Brain pericyte (primary cell): Measurements from ENCODE around the gene JAKMIP1.
"Not testable (repeated sequence)": the region's sequence is repeated elsewhere in the genome, so short reads cannot be mapped to it uniquely, and the experiment has no call there.

Experiments
- DNase-seq: peaks from one replicate; pipeline ENCODE4 v3.0.0-alpha.2; 2012; ENCODE audit warnings: low read depth, low spot score

Gene JAKMIP1

DNA sequence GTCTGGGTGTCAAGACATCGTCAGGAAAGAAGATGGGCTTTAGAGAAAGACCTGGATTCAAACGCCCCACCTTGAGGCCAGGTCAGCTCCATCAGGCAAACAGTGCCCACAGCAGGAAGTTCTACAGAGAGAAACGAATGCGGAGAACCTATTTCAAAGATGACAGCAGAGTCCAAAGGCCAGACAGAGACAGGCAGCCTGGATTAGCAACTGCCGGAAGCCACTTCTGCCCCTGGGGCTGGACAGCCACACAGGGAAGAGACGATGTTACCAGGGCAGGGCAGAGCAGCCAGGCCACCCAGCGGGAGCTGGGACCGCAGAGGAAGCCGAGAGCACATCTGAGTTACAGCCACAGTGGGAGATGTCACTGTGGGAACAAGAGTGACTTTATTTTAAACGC lies 183.3 kb downstream of the JAKMIP1 start:
- no peak for DNase-seq

DNA sequence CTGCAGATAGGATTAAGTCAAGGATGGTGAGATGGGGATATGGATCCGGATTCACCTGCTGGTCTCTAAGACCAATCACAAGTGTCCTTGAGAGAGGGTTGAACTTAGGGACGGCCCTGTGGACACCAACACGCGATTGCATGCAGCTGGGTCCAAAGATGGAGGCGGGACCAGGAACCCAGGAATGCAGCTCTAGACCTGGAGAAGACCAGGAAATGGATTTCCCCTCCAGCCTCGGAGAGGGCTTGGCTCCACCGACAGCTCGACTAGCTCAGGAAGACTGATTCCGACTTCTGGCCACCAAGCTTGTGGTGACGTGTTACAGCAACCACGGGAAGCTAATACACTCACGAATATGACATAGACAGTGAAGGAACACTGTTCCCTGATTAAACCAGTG lies 186.8 kb downstream of the JAKMIP1 start:
- no peak for DNase-seq

DNA sequence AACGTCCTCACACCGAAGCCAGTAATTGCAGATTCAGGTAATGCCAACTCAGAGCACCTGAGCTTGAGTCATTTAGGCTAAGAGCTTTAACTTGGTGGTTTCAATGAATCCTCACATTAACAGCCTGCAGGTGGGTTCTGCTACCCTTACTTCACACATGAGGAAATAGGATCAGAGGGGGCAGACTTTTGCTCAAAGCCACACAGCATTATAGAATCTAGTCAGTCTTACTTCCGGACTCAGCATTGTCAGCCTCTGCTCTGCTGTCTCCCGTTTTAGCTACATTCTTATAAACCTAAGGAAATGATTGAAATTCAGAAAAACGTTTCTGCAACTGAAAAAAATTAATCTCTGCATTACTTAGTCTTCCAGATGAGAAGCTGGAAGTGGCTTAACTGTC lies 188.1 kb downstream of the JAKMIP1 start:
- no peak for DNase-seq

DNA sequence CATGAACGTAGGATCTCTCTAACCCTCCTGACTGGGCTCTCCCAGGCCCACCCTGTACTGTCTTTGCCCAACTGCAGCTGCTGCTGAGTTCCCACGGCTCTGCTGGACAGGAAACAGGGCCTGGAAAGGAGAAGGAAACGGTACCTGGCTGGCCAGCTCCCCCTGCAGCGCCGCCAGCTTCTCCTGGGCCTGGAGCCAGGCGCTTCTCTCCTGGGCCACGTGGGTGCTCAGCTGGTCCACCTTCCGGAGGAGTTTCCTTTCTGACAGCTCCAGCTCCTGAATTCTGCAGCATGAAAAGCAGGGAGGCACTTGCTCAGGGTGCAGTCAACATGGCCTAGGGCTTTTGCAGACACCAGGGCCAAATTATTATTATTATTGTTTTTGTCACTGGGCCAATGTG lies 188.7 kb downstream of the JAKMIP1 start:
- no peak for DNase-seq

DNA sequence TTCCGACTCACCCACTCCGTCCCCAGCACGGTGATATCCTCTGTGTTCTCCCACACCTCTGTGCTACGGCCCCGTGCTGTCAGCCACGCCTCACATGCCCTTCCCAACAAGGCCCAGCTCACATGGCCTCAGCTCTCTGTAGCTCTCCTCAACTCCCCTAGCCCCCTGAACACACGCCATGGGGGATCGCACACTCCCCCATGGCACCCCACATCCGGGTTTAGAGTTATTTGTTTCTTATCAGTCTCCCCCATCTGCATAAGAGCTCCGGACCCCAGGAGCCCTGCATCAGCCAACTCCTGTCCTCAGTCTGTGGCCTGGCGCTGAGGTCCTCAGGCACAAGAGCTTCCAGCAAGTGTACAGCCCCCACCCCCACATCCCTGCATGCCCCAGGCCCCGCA lies 189.1 kb downstream of the JAKMIP1 start:
- no peak for DNase-seq

DNA sequence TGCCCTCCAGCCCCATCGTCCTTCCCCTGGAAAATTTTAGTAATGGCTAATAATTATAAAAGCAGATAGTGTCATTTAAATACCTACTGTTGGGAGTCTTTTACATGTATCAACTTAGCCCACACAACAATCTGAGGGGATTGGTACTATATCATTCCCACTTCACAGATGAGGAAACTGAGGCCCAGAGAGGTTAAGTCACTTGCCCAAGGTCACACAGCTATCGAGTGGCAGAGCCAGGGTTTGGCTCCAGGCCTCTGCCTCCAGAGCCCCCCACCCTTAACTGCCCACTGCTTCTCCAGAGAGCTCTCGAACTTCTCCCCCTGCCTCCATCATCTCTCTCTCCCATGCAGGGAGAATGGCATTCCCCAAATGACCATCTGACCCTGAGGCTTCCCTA lies 189.6 kb downstream of the JAKMIP1 start:
- no peak for DNase-seq

DNA sequence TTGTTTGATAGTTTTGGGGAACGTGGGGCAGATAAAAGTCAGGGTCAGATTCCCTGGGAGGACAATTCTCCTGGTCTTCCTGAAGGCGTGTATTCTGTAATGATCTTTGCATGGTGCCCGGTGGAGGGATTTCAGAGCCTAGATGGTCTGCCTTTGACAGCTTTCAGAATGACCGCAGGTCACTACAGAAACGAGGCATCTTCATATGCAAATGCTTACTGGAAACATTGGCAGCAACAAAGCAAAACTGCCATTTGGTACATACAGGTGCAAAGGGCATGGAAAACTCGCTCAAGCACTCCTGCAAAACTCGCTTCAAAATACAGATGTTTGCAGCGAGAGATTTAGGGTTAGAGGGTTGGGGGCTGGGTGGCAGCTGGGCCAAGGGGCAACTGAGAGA lies 190.9 kb downstream of the JAKMIP1 start:
- DNase-seq: no peak

DNA sequence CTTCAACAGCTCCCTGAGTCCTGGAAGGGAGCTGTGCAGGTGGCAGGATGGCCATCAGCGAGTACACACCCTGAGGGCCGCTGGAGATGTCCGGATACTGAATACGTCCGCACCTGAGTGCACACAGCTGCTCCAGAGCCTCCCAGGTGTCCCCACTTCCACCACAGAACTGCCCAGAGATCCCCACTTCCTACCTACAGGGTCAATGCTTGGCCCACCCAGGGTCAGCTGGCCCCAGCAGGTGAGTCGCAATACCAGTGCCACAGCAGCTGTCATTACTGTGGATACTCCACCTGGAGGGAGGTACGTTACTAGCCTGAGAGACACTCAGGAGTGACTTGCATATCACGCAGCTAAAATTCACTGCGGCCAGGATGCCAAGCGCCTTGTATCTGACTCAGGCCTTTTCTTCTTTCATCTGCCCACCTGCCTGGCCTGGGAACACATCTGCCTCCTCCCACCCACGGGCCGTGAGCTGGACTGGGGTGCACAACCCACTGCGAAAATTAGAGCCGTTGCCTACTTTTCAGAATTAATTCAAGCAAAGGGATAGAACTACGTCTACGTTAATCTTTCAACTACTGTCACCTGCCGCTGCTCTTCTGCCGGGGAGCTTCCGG lies 191.5 kb downstream of the JAKMIP1 start:
- no peak for DNase-seq

DNA sequence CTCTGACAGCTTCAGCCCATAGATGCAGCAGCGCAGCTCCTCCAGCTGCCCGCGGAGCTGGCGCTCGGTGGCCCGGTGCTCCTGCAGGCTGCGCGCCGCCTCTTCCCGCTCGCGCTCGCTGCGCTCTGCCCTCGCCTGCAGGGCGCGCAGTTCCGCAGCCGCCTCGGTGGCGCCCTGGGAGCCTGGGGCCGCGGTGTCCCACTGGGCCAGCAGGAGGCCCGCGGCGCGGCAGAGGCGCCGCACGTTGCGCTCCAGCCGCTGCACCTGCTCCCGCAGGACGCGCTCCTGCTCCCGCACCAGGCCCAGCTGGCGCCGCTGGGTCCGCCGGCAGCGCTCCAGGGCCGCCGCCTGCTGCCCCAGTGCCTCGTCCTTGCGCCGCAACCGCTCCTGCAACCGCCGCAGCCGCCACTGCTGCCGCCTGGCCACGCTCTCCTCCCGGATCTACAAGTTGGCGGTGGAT lies 192.2 kb downstream of the JAKMIP1 start:
- no peak for DNase-seq

DNA sequence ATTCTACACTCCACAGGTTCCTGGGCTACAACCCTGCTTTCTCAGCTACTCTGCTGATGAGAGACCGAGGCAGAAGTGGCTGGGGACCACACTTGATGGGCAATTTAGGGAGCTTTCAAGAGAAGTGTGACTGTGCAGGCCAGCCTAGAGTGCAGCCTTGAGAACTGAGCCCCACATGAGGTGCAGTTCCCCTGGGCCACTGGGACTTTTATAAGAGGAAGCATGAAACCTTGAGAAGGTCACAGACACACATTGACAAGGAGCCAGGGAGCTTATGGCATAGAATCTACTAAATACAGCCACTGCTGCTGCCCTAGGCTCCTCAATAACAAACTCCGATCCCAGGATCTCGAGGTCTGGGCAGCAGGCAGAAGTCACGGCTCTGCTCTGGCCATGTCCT lies 195.2 kb downstream of the JAKMIP1 start:
- DNase-seq: no peak

DNA sequence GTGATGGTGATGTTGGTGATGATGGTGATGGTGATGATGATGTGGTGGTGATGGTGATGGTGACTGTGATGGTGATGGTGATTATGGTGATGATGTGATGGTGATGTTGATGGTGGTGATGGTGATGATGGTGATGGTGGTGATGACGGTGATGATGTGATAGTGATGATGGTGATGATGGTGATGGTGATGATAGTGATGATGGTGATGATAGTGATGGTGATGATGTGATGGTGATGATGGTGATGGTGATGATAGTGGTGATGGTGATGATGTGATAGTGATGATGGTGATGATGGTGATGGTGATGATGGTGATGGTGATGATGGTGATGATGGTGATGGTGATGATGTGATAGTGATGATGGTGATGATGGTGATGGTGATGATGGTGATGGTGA lies 196.9 kb downstream of the JAKMIP1 start:
- DNase-seq: not testable (repeated sequence)

DNA sequence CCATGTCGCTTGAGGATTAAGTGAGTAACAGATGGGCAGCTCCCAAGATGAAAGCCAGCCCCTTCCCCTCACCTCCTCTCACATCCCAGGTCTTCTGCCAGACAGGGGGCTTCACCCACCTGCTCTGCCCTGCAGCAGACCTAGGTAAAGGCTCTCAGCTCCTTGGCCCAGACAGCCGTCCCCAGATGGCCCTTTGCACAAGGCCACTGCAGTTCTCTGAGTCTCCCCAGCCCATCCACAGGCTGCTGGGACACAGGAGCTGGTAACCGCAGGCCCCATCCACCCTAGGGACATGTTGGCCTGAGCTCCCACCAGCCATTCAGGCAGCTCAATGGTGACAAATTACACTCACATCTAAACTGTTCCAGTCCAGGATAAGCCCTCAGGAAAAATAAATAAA lies 197.4 kb downstream of the JAKMIP1 start:
- DNase-seq: no peak

DNA sequence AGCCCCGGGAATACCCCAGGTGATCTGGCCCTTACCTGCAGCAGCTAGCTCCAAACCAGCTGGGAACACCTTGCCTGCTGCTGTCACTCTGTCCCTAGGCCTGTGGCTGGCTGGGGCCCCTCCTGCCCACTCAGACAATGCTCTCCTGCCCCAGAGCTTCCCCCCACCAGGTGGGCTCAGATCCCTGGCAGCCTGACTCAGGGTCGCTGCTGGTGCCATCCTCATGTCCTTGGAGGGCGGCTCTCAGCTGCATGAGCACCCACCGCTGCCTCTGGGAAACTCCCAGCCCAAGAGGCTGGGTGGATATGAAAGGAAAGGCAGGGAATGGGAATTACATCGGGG lies 197.9 kb downstream of the JAKMIP1 start:
- DNase-seq: no peak

DNA sequence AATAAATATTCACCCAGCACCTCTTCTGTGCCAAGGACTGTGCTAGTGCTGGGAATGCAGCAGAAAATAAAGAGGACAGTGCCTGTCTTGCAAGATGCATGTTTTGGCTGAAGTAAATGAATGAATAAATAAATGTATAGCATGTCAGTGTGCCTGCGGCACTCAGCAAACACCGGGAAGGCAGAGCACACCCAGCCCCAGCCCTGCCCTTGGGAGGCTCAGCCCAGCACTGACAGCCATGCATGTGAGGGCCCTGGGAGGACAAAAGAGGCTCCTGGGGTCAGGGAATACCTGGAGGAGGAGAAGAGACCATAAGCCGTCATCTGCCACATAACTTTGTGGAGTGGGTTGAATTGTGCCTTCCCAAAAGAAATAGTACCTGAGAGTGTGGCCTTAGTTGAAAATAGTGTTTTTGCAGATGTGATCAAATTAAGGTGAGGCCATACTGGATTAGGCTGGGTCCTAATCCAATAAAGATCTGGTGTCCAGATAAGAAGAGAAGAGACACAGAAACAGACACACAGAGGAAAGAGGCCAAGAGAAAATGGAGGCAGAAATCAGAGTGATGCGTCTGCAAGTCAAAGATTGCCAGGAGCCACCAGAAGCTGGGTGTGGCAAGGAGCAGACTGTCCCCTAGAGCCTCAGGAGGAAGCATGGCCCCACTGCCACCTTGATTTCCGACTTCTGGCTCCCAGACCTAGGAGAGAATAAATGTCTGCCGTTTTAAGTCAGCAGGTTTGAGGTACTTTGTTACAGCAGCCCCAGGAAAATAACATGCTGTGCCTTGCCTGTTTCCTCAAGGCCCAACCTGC lies 198.5 kb downstream of the JAKMIP1 start:
- no peak for DNase-seq

DNA sequence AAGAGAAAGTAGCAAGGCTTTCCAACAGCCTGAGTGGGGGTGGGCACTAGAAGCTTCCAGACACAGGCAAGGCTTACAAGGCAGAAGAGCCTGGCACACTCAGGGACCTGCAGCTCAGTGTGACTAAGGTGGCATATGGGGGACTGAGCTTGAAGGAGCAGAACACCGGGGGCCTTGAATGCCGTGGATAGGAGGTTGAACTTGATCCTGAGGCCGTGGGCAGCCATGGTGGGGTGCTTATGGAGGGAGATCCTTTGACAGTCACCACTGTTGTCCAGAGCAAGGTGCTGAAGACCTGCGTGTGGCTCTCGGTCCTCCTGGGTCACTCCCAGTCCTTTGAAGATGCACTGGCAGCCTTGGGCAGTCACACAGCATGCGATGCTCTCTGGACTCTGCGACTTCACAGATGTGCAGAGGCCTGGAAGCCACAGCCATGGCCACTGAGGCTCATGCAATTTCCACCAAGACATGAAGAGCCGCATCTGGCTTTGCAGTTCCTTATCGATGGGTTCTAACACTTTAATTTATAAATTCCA lies 200.5 kb downstream of the JAKMIP1 start:
- DNase-seq: no peak

DNA sequence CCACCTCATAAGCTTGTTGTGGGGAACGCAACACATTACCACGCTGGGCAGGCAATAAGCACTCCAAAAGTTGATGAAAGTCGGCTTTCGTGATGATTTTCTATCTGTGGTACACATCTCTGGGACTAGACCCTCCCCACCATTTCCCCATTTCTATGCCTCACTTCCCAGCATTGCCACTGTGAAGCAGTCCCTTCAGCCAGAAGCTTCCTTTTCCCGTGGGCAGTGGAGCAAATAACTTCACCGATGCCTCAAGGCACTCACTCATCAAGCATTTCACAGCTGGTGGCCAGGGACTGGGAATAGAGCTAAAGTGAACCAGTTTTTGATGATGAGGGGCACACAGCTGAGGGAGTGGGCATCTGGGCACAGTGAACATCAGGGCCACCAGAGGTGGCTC lies 201.0 kb downstream of the JAKMIP1 start:
- DNase-seq: no peak

DNA sequence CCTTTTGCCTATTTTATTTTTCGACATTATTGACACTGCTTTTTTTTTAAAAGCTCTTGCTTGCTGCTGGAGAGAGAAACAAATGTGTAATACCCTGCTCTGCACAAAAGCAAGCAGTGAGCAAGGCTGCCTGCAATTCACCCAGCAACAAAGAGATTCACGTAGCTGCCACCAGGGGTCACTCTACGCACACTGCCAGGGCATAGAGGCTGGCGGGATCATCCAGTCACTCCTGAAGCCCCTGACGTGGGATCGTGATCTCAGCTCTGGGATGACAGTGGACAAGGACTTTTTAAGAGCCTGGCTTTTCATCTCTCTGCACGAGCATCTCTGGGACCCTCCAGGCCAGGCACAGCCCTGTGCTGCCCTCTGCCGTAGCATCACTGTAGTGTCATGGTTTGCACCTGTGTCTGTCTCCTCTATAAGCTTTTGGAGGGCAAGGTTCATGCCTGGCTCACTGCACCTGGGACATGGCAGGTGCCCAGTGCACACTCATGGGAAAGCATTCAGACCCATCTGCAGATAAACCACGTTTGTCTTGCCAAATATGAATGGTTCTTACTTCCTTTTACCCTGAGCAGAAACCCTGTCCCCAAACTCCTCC lies 201.9 kb downstream of the JAKMIP1 start:
- DNase-seq: no peak

DNA sequence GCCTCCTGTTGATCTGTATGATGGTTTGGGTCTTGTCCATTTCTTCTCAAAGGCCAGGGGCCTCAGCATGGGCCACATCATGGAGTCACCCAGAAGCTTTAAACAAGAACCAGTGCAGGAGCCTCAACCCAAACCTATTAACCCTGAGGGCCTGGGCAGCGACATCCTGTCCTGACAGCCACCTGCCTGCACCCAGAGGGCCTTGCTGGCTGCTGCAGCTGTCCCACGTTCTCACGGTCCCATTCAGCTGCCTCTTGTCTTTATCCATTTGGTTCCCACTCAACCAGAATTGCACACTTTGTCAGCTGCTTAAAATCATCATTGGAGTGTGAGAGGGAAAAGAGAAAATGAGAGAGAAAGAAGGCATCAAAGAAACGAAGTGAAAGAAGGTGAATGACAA lies 203.7 kb downstream of the JAKMIP1 start:
- no peak for DNase-seq

DNA sequence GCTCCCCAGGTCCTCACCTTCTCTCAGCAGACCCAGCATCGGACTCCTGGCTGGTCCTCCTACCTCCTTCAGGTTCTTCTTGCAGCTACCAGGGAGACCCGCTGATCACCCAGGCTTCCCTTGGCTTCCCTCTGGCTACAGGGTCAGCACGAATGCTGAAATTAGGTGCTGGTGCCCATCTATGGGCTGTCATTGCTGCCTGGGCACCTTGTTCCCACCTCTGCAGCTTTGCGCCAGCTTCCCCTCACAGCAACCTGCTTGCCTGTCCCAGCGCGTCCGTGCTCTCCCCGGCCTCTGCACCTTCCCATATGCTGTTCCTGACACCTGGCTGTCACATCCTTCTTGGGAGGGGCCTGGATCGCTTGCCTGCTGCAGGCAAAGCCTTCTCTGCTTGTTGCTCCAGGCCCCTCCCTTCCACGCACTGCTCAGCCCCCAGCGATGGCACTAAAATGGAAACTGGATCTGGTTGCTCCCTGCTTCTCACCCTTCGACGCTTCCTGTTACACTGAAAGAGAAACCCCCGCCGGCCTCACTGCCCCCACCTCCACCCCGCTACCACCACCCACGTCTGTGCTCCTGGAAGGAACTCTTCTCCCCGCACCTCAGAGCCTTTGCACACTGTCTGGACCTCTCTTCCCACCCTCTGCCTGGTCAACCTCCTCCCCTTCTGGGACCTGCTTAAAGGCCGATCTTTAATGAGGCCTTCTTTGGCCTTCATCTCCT lies 204.3 kb downstream of the JAKMIP1 start:
- DNase-seq: no peak

DNA sequence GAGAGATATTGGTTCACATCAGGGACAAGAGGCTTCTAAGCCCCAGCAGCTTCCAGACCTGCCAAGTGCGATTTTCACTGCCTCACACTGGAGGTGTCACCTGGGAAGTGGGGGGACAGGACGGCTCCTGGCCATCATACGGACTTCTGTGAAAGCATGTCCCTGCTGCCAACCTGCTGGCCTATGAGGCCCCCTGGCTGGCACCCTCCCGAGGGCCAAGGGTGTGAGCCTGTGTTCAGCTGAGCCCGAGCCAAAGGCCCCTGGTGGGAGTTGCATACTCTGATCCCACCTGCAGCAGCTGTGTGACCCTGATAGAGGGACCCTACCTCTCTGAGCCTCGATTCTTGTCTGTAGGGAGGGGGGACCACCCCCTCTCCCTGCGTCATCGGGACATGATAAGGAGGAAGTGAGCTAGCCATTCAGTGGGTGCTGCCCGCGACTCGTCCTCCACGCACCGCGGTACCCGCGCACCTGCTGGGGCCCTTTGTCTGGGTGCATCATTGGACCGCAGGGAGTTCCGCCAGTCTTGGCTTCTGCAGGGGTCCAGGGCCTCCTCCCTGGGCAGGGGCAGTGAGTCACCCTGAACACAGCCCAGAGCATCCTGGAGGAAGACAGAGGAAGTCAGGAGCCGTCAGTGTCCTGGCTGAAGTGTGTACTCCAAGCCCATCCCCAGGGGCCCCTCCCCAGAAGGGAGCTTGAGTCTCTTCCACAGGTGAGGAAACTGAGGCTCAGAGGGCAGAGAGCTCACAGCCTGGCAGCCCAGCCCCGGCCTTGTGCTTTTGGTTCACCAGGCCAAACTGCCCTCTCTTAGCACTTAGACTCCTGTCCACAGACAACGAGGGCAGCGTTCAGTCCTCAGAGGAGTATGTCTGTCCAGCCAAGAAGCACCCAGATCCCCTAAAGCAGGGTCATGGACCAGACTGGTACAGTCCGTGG lies 206.2 kb downstream of the JAKMIP1 start:
- DNase-seq: no peak

DNA sequence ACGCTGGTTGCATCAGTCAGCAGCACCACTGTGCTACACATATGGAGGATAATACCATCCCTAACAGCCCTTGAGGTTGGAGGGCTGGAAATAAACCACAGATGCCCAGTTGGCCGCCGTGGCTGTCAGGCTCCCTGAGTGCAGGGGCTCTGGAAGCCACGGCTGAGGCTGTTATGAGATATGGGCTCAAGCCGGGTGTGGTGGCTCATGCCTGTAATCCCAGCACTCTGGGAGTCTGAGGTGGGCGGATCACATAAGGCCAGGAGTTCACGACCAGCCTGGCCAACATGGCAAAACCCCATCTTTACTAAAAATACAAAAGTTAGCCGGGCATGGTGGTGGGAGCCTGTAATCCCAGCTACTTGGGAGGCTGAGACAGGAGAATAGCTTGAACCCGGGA lies 207.0 kb downstream of the JAKMIP1 start:
- not testable (repeated sequence) for DNase-seq
